Panc1 (cell line): ENCODE results near the gene MRC1.

Source experiments
- CTCF ChIP-seq: fragments of 450-650 bp; IDR thresholded peaks from 2 replicates; pipeline ENCODE4 v1.5.1; 2017; ENCODE audit warnings: mild to moderate bottlenecking
- REST ChIP-seq, 2 experiments: IDR thresholded peaks; 2 replicates each; pipeline ENCODE4 v1.6.1; 2011 to 2012; ENCODE audit warnings: low read depth in 2 of 2, control low read depth in 1 of 2, low read length in 1 of 2, mild to moderate bottlenecking in 1 of 2, moderate library complexity in 1 of 2; ENCODE audit not compliant: insufficient read depth in 1 of 2

GRCh38 chr10:17918187-17918903 is 109.2 kb downstream of the MRC1 start:
- TF ChIP-seq REST (IDR thresholded peaks at IDR 0.05; ENCODE audit: insufficient read depth in 1 of 2, low read depth in 2 of 2, low read length in 1 of 2) (no peak), CTCF (no peak)
